Stimulated activated memory B cell treated with anti-CD40 and anti-IgM and Interleukin-4, amounts not matched to agents 10 μg/mL and 1 μg/mL and 100 μg/mL, for 72 hours (primary cell): ENCODE measurements around the gene IL9R.
A peak's percentile ranks its signal among the peaks of the same experiment; 100 is the strongest.
"Not testable (repeated sequence)": the region's sequence is repeated elsewhere in the genome, so short reads cannot be mapped to it uniquely, and the experiment has no call there.

Experiments
- ATAC-seq: fragments of 150-1000 bp; cut with Tn5 transposase; 2 replicates; pipeline ENCODE4 v1.10.0; 2021
- H3K27ac Mint-ChIP-seq: one replicate; pipeline ENCODE4 v1.8.0; 2022; ENCODE audit warnings: mild to moderate bottlenecking, mixed read lengths
- H3K27me3 Mint-ChIP-seq: one replicate; pipeline ENCODE4 v1.8.0; 2022; ENCODE audit warnings: mixed read lengths
- H3K36me3 Mint-ChIP-seq: one replicate; pipeline ENCODE4 v1.8.0; 2022; ENCODE audit warnings: mixed read lengths
- H3K4me1 Mint-ChIP-seq: one replicate; pipeline ENCODE4 v1.8.0; 2022; ENCODE audit warnings: mixed read lengths
- H3K4me3 Mint-ChIP-seq: one replicate; pipeline ENCODE4 v1.8.0; 2022; ENCODE audit warnings: mild to moderate bottlenecking, moderate library complexity, mixed read lengths
- H3K9me3 Mint-ChIP-seq: one replicate; pipeline ENCODE4 v1.8.0; 2022; ENCODE audit warnings: mixed read lengths

IL9R gene

GRCh38 chrX:156004740-156005139, 7.2 kb downstream of the IL9R start:
- no peak overlapping the region for H3K27ac Mint-ChIP-seq
- H3K27me3 Mint-ChIP-seq: peaks cover 13% of the 10 kb centered on the region
- H3K36me3 Mint-ChIP-seq: no peaks in the 10 kb centered on the region
- no peak overlapping the region for H3K4me3 Mint-ChIP-seq
- no peaks in the 10 kb centered on the region for H3K4me1 Mint-ChIP-seq
- no peaks in the 10 kb centered on the region for H3K9me3 Mint-ChIP-seq
- ATAC-seq: no peak

DNA sequence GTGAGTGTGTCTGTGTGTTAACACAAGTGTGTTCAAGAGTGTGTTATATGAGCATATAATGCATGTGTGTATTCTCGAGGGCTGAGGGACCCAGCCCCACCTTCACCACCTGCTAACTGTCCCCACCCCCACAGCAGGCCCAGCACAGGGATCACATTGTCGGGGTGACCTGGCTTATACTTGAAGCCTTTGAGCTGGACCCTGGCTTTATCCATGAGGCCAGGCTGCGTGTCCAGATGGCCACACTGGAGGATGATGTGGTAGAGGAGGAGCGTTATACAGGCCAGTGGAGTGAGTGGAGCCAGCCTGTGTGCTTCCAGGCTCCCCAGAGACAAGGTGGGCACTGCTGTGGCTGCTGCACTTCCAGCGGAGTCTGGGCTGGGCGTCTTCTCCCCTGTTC, 7.6 kb downstream of the IL9R start:
- no peak for ATAC-seq
- Mint-ChIP-seq H3K27me3 (peaks cover 13% of the 10 kb centered on the region), H3K36me3 (no peaks in the 10 kb centered on the region)

GRCh38 chrX:156006468-156006867, 9.0 kb downstream of the IL9R start:
- ATAC-seq, H3K36me3 Mint-ChIP-seq, H3K9me3 Mint-ChIP-seq, H3K4me1 Mint-ChIP-seq, H3K27ac Mint-ChIP-seq, H3K4me3 Mint-ChIP-seq: not testable (repeated sequence)
- peaks cover 13% of the 10 kb centered on the region for H3K27me3 Mint-ChIP-seq

More for the DNA sequence above, 7.6 kb downstream of the IL9R start:
- H3K9me3 Mint-ChIP-seq: no peaks in the 10 kb centered on the region
- H3K4me1 Mint-ChIP-seq: no peaks in the 10 kb centered on the region
- no peak overlapping the region for H3K27ac Mint-ChIP-seq
- H3K4me3 Mint-ChIP-seq: no peak overlapping the region

DNA sequence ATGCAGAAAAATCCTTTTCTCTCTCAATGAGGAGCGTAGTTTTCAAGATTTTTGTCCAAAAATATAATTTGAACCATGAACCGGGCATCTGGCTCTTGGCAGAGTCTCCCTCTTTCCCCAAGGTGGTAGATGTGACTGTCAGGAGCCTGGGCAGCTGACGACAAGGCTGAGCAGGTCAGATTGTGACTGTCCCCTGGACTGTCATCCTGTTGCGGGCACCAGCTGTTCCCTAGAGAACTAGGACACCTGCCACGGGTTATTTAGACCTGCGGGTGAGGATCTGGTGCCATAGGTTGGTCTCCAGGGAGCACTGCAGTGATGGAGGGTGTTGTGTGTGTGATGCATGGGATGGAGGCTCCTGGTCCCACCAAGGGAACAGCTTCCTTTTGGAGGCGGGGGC, 10.9 kb downstream of the IL9R start:
- not testable (repeated sequence) for H3K9me3 Mint-ChIP-seq, H3K4me1 Mint-ChIP-seq, H3K36me3 Mint-ChIP-seq, H3K27ac Mint-ChIP-seq, ATAC-seq, H3K27me3 Mint-ChIP-seq, H3K4me3 Mint-ChIP-seq

GRCh38 chrX:156008915-156009314, 11.4 kb downstream of the IL9R start:
- no peak for ATAC-seq
- H3K9me3 Mint-ChIP-seq: no peaks in the 10 kb centered on the region
- no peak overlapping the region for H3K27ac Mint-ChIP-seq
- no peaks in the 10 kb centered on the region for H3K4me1 Mint-ChIP-seq
- no peaks in the 10 kb centered on the region for H3K36me3 Mint-ChIP-seq
- no peaks in the 10 kb centered on the region for H3K27me3 Mint-ChIP-seq
- H3K4me3 Mint-ChIP-seq: no peak overlapping the region

GRCh38 chrX:156009691-156010090, 12.2 kb downstream of the IL9R start:
- not testable (repeated sequence) for ATAC-seq, H3K9me3 Mint-ChIP-seq, H3K27me3 Mint-ChIP-seq, H3K4me3 Mint-ChIP-seq, H3K27ac Mint-ChIP-seq, H3K4me1 Mint-ChIP-seq, H3K36me3 Mint-ChIP-seq

GRCh38 chrX:156013286-156013953, 15.9 kb downstream of the IL9R start:
- not testable (repeated sequence) for H3K9me3 Mint-ChIP-seq, H3K36me3 Mint-ChIP-seq

DNA sequence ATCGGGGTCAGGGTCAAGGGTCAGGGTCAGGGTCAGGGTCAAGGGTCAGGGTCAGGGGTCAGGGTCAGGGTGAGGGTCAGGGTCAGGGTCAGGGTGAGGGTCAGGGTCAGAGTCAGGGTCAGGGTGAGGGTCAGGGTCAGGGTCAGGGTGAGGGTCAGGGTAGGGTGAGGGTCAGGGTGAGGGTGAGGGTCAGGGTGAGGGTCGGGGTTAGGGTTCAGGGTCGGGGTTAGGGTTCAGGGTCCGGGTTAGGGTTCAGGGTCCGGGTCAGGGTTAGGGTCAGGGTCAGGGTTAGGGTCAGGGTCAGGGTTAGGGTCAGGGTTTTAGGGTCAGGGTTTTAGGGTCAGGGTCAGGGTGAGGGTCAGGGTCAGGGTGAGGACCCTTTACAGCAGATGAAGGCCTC, 22.4 kb downstream of the IL9R start:
- not testable (repeated sequence) for H3K36me3 Mint-ChIP-seq, ATAC-seq, H3K9me3 Mint-ChIP-seq, H3K27me3 Mint-ChIP-seq, H3K4me3 Mint-ChIP-seq, H3K4me1 Mint-ChIP-seq, H3K27ac Mint-ChIP-seq

More at GRCh38 chrX:156013286-156013953, 15.9 kb downstream of the IL9R start:
- ATAC-seq: peak; percentile 83
- not testable (repeated sequence) for H3K27me3 Mint-ChIP-seq, H3K4me1 Mint-ChIP-seq, H3K27ac Mint-ChIP-seq, H3K4me3 Mint-ChIP-seq

- not testable (repeated sequence) for H3K27ac Mint-ChIP-seq, H3K27me3 Mint-ChIP-seq, H3K4me3 Mint-ChIP-seq, H3K4me1 Mint-ChIP-seq, ATAC-seq, H3K36me3 Mint-ChIP-seq, H3K9me3 Mint-ChIP-seq
Observed at GRCh38 chrX:156023002-156023401, 25.5 kb downstream of the IL9R start.

DNA sequence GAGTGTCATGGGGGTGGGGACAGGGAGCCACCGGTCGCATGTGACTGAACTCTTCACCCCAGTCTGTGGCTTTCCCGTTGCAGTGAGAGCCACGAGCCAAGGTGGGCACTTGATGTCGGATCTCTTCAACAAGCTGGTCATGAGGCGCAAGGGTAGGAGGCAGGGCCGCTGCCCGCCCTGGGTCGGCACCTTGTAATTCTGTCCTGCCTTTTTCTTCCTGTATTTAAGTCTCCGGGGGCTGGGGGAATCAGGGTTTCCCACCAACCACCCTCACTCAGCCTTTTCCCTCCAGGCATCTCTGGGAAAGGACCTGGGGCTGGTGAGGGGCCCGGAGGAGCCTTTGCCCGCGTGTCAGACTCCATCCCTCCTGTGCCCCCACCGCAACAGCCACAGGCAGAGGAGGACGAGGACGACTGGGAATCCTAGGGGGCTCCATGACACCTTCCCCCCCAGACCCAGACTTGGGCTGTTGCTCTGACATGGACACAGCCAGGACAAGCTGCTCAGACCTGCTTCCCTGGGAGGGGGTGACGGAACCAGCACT, 27.5 kb downstream of the IL9R start:
- H3K4me3 Mint-ChIP-seq, H3K27me3 Mint-ChIP-seq, H3K9me3 Mint-ChIP-seq, ATAC-seq, H3K4me1 Mint-ChIP-seq, H3K27ac Mint-ChIP-seq, H3K36me3 Mint-ChIP-seq: not testable (repeated sequence)

GRCh38 chrX:156028653-156029237, 31.2 kb downstream of the IL9R start:
- not testable (repeated sequence) for H3K27ac Mint-ChIP-seq, H3K27me3 Mint-ChIP-seq, H3K4me3 Mint-ChIP-seq, H3K4me1 Mint-ChIP-seq, ATAC-seq, H3K36me3 Mint-ChIP-seq, H3K9me3 Mint-ChIP-seq

GRCh38 chrX:156029296-156029695, 31.8 kb downstream of the IL9R start:
- H3K9me3 Mint-ChIP-seq, ATAC-seq, H3K27ac Mint-ChIP-seq, H3K4me1 Mint-ChIP-seq, H3K36me3 Mint-ChIP-seq, H3K4me3 Mint-ChIP-seq, H3K27me3 Mint-ChIP-seq: not testable (repeated sequence)

GRCh38 chrX:156029707-156030442, 32.4 kb downstream of the IL9R start:
- not testable (repeated sequence) for H3K27ac Mint-ChIP-seq, H3K4me1 Mint-ChIP-seq, ATAC-seq, H3K4me3 Mint-ChIP-seq, H3K27me3 Mint-ChIP-seq, H3K36me3 Mint-ChIP-seq, H3K9me3 Mint-ChIP-seq

GRCh38 chrX:156030474-156030873, 33.0 kb downstream of the IL9R start:
- H3K36me3 Mint-ChIP-seq, H3K27me3 Mint-ChIP-seq, H3K27ac Mint-ChIP-seq, H3K4me3 Mint-ChIP-seq, ATAC-seq, H3K9me3 Mint-ChIP-seq, H3K4me1 Mint-ChIP-seq: not testable (repeated sequence)
